Measurements from ENCODE around the gene TLN1. TPM values are rescaled to one million over a fixed set of nuclear protein-coding genes. Genes with fewer than 3 reads are reported as not detected.

The TLN1 gene
- total and polyA plus RNA-seq, 2 of the 8 experiments (the other 6 are each of a cell fraction or from before 2014, with no cell fraction given) = 28.1 to 90.1 TPM

GRCh38 chr9:35757226-35757891 lies 25.4 kb upstream of the TLN1 start:
- peaks cover 0 to 9% (median 6%) of the 10 kb centered on the region in 4 experiments; a peak in 5 of 8 replicates for H3K36me3 ChIP-seq (ENCODE audit: control insufficient read depth in 2 of 4, insufficient read depth in 4 of 4, low read length in 3 of 4)
- H3K23me2 ChIP-seq (ENCODE audit: low read depth, low read length) = no peaks in the 10 kb centered on the region; the same call in 1 of the 2 replicates
- WGBS, 2 experiments (ENCODE audit: extremely low coverage in 1 of 2, insufficient coverage in 1 of 2, insufficient read length in 1 of 2, insufficient replicate concordance in 2 of 2, low coverage in 1 of 2, low lambda C conversion rate in 2 of 2, missing lambda C conversion rate in 1 of 2) = 4% methylated on average over 17 of the region's 20 CpGs; no CpG with 5 or more reads in 1 of the 2 experiments
- peak in 1 of 2 experiments; percentile 84 for DNase-seq (ENCODE audit: low read depth in 1 of 2, low spot score in 2 of 2)
- H2AK5ac ChIP-seq (ENCODE audit: low read depth, low read length) = no peak overlapping the region
- peak overlapping the region; percentile 70 for H4K5ac ChIP-seq (ENCODE audit: insufficient read length, low read depth, low read length)
- peak overlapping the region; percentile 82; the same call in 1 of the 2 replicates for H3K18ac ChIP-seq (ENCODE audit: extremely low read depth, low read length)
- H3K4me2 ChIP-seq (ENCODE audit: insufficient read depth in 1 of 2, low read depth in 2 of 2, low read length in 2 of 2) = peak overlapping the region; percentile 90 to 97
- no peak overlapping the region for H3K23ac ChIP-seq (ENCODE audit: insufficient read length)
- no peaks in the 10 kb centered on the region for H4K20me1 ChIP-seq (replicated peaks in 1 of 2; ENCODE audit: control insufficient read depth in 1 of 2, insufficient read depth in 2 of 2, low read length in 2 of 2)
- peak overlapping the region; percentile 41; the same call in 1 of the 2 replicates for H2BK15ac ChIP-seq (ENCODE audit: low read length)
- ChIA-PET CTCF (ENCODE audit: partially characterized antibody) (interaction anchor here (0.8 to 2.3 kb wide), 14 partner anchors 9 to 99 kb away, joined by 3 to 18 read pairs (median 5); partner anchors contain the start of genes CCDC107, CREB3 and RMRP), POLR2A (ENCODE audit: partially characterized antibody) (interaction anchor here (1.0 to 2.2 kb wide), 8 partner anchors 8 to 99 kb away, joined by 3 to 11 read pairs (median 6); partner anchors contain the start of genes CCDC107, CREB3, GBA2 and HINT2)
- H3K79me1 ChIP-seq (ENCODE audit: low read depth, low read length) = no peaks in the 10 kb centered on the region
- H3K56ac ChIP-seq (replicated peaks; ENCODE audit: insufficient read length, low read depth, low read length) = peak overlapping the region; percentile 85
- no peak for FAIRE-seq
- peak overlapping the region; percentile 70 to 76 (median 72) for H3K9ac ChIP-seq (replicated peaks in 1 of 4; ENCODE audit: extremely low read depth in 1 of 4, low read depth in 3 of 4, low read length in 3 of 4)
- peak overlapping the region; percentile 91 for H2BK5ac ChIP-seq (ENCODE audit: low read depth, low read length)
- no peak overlapping the region for H2BK20ac ChIP-seq (ENCODE audit: low read length)
- H3K14ac ChIP-seq (ENCODE audit: insufficient read length) = no peak overlapping the region
- no peak overlapping the region for H2BK120ac ChIP-seq (replicated peaks; ENCODE audit: low read depth, low read length)
- H3K27me3 ChIP-seq (replicated peaks in 1 of 4; ENCODE audit: control insufficient read depth in 3 of 4, extremely low read depth in 1 of 4, insufficient read depth in 3 of 4, low read length in 3 of 4) = no peaks in the 10 kb centered on the region
- peaks cover 0 to 5% (median 0%) of the 10 kb centered on the region in 4 experiments; a peak in 2 of 7 replicates for H3K4me1 ChIP-seq (replicated peaks in 1 of 4; ENCODE audit: control insufficient read depth in 3 of 4, insufficient read depth in 4 of 4, low read length in 3 of 4)
- H4K91ac ChIP-seq (replicated peaks; ENCODE audit: insufficient read length, low read length) = peak overlapping the region; percentile 10
- no peaks in the 10 kb centered on the region for H3K9me3 ChIP-seq (ENCODE audit: insufficient read depth in 2 of 2, low read depth in 1 of 2, low read length in 1 of 2)
- peak overlapping the region; percentile 85 to 92 (median 90) for H3K4me3 ChIP-seq (ENCODE audit: extremely low read depth in 1 of 4, insufficient read depth in 2 of 4, low read depth in 3 of 4, low read length in 4 of 4)
- H3K4ac ChIP-seq (replicated peaks; ENCODE audit: insufficient read length, low read depth, low read length) = no peak overlapping the region
- H2AFZ ChIP-seq (ENCODE audit: low read length) = peak overlapping the region; percentile 54; the same call in 1 of the 2 replicates
- H4K8ac ChIP-seq (ENCODE audit: extremely low read depth, insufficient read depth, low read length) = peak overlapping the region; percentile 51
- H2BK12ac ChIP-seq (ENCODE audit: low read depth, low read length) = peak overlapping the region; percentile 84
- peak overlapping the region; percentile 81 for H3K27ac ChIP-seq (ENCODE audit: low read depth, low read length)
- peaks cover 0 to 24% of the 10 kb centered on the region in 2 experiments; a peak in 2 of 4 replicates for H3K79me2 ChIP-seq (ENCODE audit: control insufficient read depth in 1 of 2, insufficient read depth in 2 of 2, low read length in 2 of 2)
- TF ChIP-seq CBX8 (IDR thresholded peaks at IDR 0.05; ENCODE audit: borderline replicate concordance, low read depth, low read length) (no peak), RAD21 (IDR thresholded peaks at IDR 0.05 in 1 of 2, conservative IDR thresholded peaks at IDR 0.05 in 1 of 2; ENCODE audit: low read depth in 2 of 2, low read length in 2 of 2) (no peak), SP4 (IDR thresholded peaks at IDR 0.05; ENCODE audit: low read length) (no peak), ASH2L (IDR thresholded peaks at IDR 0.05; ENCODE audit: low read length) (peak; percentile 81), POLR2A (IDR thresholded peaks at IDR 0.05; ENCODE audit: control extremely low read depth in 1 of 2, low read depth in 2 of 2, low read length in 2 of 2) (peak; percentile 14 to 68), CEBPB (IDR thresholded peaks at IDR 0.05; ENCODE audit: low read depth, low read length) (no peak), SAP30 (IDR thresholded peaks at IDR 0.05; ENCODE audit: insufficient read depth, insufficient replicate concordance, low read length) (peak; percentile 74), RBBP5 (IDR thresholded peaks at IDR 0.05; ENCODE audit: borderline replicate concordance, low read depth, low read length) (peak; percentile 21; the same call in 1 of the 2 replicates), EZH2 (IDR thresholded peaks at IDR 0.05; ENCODE audit: low read depth, low read length, severe bottlenecking) (no peak), RXRA (IDR thresholded peaks at IDR 0.05; ENCODE audit: insufficient read depth, low read depth, low read length) (no peak), TAF1 (IDR thresholded peaks at IDR 0.05; ENCODE audit: low read depth, low read length) (peak; percentile 59; the same call in 1 of the 2 replicates), SRF (IDR thresholded peaks at IDR 0.05; ENCODE audit: low read depth, low read length) (no peak)
